Naive thymus-derived CD4-positive, alpha-beta T cell (primary cell): Measurements from ENCODE around the gene NR2C2. TPM values are rescaled to one million over a fixed set of nuclear protein-coding genes. Genes with fewer than 3 reads are reported as not detected.

Experiments used
- ATAC-seq: fragments of 150-1000 bp; cut with Tn5 transposase; 2 replicates; pipeline ENCODE4 v1.10.0; 2021; ENCODE audit warnings: mild to moderate bottlenecking, moderate library complexity
- CTCF ChIA-PET: fragments of 350-600 bp; sonication (Branson Sonifier 250); formaldehyde crosslinking; loops from one replicate; lab custom pipeline; 2021; ENCODE audit warnings: antibody characterized with exemption; lab: Charles Lee
- POLR2A ChIA-PET: fragments of 350-600 bp; sonication (Branson Sonifier 250); formaldehyde crosslinking; loops from one replicate; lab custom pipeline; 2021; ENCODE audit warnings: antibody characterized with exemption, inconsistent platforms; lab: Charles Lee
- DNase-seq, 9 donors: peaks; one replicate each; pipeline versions ENCODE4 v3.0.0 to v3.0.0-alpha.2; 2020 to 2022; ENCODE audit warnings: mixed read lengths in 1 of 9
- H3K27ac ChIP-seq: one replicate; pipeline ENCODE4 v1.7.0; 2013; ENCODE audit warnings: mild to moderate bottlenecking, low read depth, low read length, moderate library complexity
- H3K27me3 ChIP-seq, 2 donors: one replicate each; pipeline ENCODE4 v1.7.0; 2013; ENCODE audit warnings: low read length in 2 of 2, mild to moderate bottlenecking in 2 of 2, moderate library complexity in 2 of 2; ENCODE audit not compliant: control insufficient read depth in 2 of 2, insufficient read depth in 2 of 2
- H3K36me3 ChIP-seq, 3 experiments: 1 replicate in 2 of 3; 2 replicates in 1 of 3; pipeline ENCODE4 v1.7.0; 2013; ENCODE audit warnings: low read length in 3 of 3, mild to moderate bottlenecking in 3 of 3, moderate library complexity in 1 of 3; ENCODE audit not compliant: insufficient read depth in 3 of 3, control insufficient read depth in 2 of 3
- H3K4me1 ChIP-seq, 2 donors: one replicate each; pipeline ENCODE4 v1.7.0; 2013; ENCODE audit warnings: low read length in 2 of 2, mild to moderate bottlenecking in 2 of 2, moderate library complexity in 1 of 2; ENCODE audit not compliant: control insufficient read depth in 2 of 2, insufficient read depth in 2 of 2
- H3K4me3 ChIP-seq: 2 replicates; pipeline ENCODE4 v1.7.0; 2013; ENCODE audit warnings: mild to moderate bottlenecking, low read length
- H3K9me3 ChIP-seq, 3 experiments: 1 replicate in 2 of 3; 2 replicates in 1 of 3; pipeline ENCODE4 v1.7.0; 2013; ENCODE audit warnings: low read length in 3 of 3; ENCODE audit not compliant: control insufficient read depth in 2 of 3
- H3K27ac Mint-ChIP-seq, 9 donors: one replicate each; pipeline ENCODE4 v1.8.0; 2020 to 2022; ENCODE audit warnings: mixed read lengths in 9 of 9, mild to moderate bottlenecking in 8 of 9, moderate library complexity in 5 of 9, inconsistent platforms in 2 of 9
- H3K27me3 Mint-ChIP-seq, 5 donors: one replicate each; pipeline ENCODE4 v1.8.0; 2021 to 2022; ENCODE audit warnings: mixed read lengths in 5 of 5, mild to moderate bottlenecking in 1 of 5
- H3K36me3 Mint-ChIP-seq, 5 donors: one replicate each; pipeline ENCODE4 v1.8.0; 2020 to 2022; ENCODE audit warnings: mixed read lengths in 5 of 5, mild to moderate bottlenecking in 3 of 5, inconsistent platforms in 1 of 5
- H3K4me1 Mint-ChIP-seq, 7 donors: one replicate each; pipeline ENCODE4 v1.8.0; 2020 to 2022; ENCODE audit warnings: mixed read lengths in 7 of 7, mild to moderate bottlenecking in 3 of 7, inconsistent platforms in 1 of 7
- H3K4me3 Mint-ChIP-seq, 10 donors: one replicate each; pipeline ENCODE4 v1.8.0; 2020 to 2022; ENCODE audit warnings: mild to moderate bottlenecking in 10 of 10, mixed read lengths in 10 of 10, moderate library complexity in 6 of 10, inconsistent platforms in 2 of 10
- H3K9me3 Mint-ChIP-seq, 11 donors: one replicate each; pipeline ENCODE4 v1.8.0; 2020 to 2022; ENCODE audit warnings: mixed read lengths in 11 of 11, mild to moderate bottlenecking in 4 of 11, inconsistent platforms in 1 of 11, moderate library complexity in 1 of 11
- intact Hi-C, 2 donors: fragments of 100-400 bp; cut with micrococcal nuclease; formaldehyde crosslinking; loops; one replicate each; pipeline ENCODE4 v1.15.1; 2023
- polyA plus RNA-seq, 2 donors: library from polyadenylated mRNA; unstranded; fragments of 300-500 nt; fragmentation: Illumina TruSeq; gene quantifications; one replicate each; pipeline ENCODE4 v1.2.3, GENCODE V29; 2021
- total RNA-seq, 6 experiments: library from RNA in 5 of 6; stranded (reverse) in 5 of 6; gene quantifications; 1 replicate in 5 of 6; 2 replicates in 1 of 6; pipeline ENCODE4 v1.2.3 and lab custom pipeline; 2021 to 2026

Gene NR2C2
- total and polyA plus RNA-seq, 7 experiments from 2014 or later, result 12.7 to 96.3 (median 55.7) TPM

GRCh38 chr3:15014606-15015328 is 67.4 kb downstream of the NR2C2 start:
- no peaks in the 10 kb centered on the region for H3K4me1 Mint-ChIP-seq
- Histone ChIP-seq H3K4me3 (no peak overlapping the region), H3K4me1 (no peaks in the 10 kb centered on the region), H3K27me3 (no peaks in the 10 kb centered on the region), H3K9me3 (no peaks in the 10 kb centered on the region), H3K27ac (no peak overlapping the region), H3K36me3 (peaks cover 7 to 85% (median 19%) of the 10 kb centered on the region in 3 experiments)
- H3K27me3 Mint-ChIP-seq, result no peaks in the 10 kb centered on the region
- ChIA-PET POLR2A (interaction anchor here (0.5 kb wide), 1 partner anchor 362 kb away, joined by 3 read pairs; no protein-coding TSS in a partner anchor), CTCF (no interaction called here)
- ATAC-seq (no peak), DNase-seq (no peak)
- peaks cover 16 to 67% (median 44%) of the 10 kb centered on the region in 5 donors for H3K36me3 Mint-ChIP-seq
- H3K4me3 Mint-ChIP-seq, result no peak overlapping the region
- H3K27ac Mint-ChIP-seq, result peak overlapping the region in 2 of 9 donors; percentile 33 to 39
- no peaks in the 10 kb centered on the region for H3K9me3 Mint-ChIP-seq
- intact Hi-C loops, result no loop called here

- ChIA-PET POLR2A (no interaction called here), CTCF (no interaction called here)
- Mint-ChIP-seq H3K36me3 (peaks cover 16 to 65% (median 47%) of the 10 kb centered on the region in 5 donors), H3K27me3 (no peaks in the 10 kb centered on the region), H3K9me3 (no peaks in the 10 kb centered on the region), H3K4me1 (no peaks in the 10 kb centered on the region), H3K4me3 (no peak overlapping the region), H3K27ac (no peak overlapping the region)
- peaks cover 7 to 88% (median 21%) of the 10 kb centered on the region in 3 experiments for H3K36me3 ChIP-seq
- H3K27ac ChIP-seq, result no peak overlapping the region
- ATAC-seq, result no peak
- H3K27me3 ChIP-seq, result no peaks in the 10 kb centered on the region
- no peak overlapping the region for H3K4me3 ChIP-seq
- intact Hi-C loops, result no loop called here
- no peak for DNase-seq
- no peaks in the 10 kb centered on the region for H3K9me3 ChIP-seq
- H3K4me1 ChIP-seq, result no peaks in the 10 kb centered on the region
Observed at GRCh38 chr3:15015456-15015855, 68.1 kb downstream of the NR2C2 start.

- no peaks in the 10 kb centered on the region for H3K27me3 ChIP-seq
- no peaks in the 10 kb centered on the region for H3K4me1 ChIP-seq
- no peaks in the 10 kb centered on the region for H3K9me3 ChIP-seq
- Mint-ChIP-seq H3K27ac (peak overlapping the region in 1 of 9 donors; percentile 10), H3K4me1 (no peaks in the 10 kb centered on the region), H3K27me3 (no peaks in the 10 kb centered on the region), H3K4me3 (no peak overlapping the region), H3K9me3 (no peaks in the 10 kb centered on the region), H3K36me3 (peaks cover 16 to 73% (median 42%) of the 10 kb centered on the region in 5 donors)
- intact Hi-C loops, result no loop called here
- CTCF ChIA-PET, result no interaction called here
- POLR2A ChIA-PET, result no interaction called here
- no peak overlapping the region for H3K27ac ChIP-seq
- ATAC-seq (no peak), DNase-seq (no peak)
- H3K36me3 ChIP-seq, result peaks cover 18 to 92% (median 20%) of the 10 kb centered on the region in 3 experiments
- H3K4me3 ChIP-seq, result no peak overlapping the region
Observed at GRCh38 chr3:15017191-15017590, 69.8 kb downstream of the NR2C2 start.

- H3K36me3 Mint-ChIP-seq, result peaks cover 15 to 57% (median 27%) of the 10 kb centered on the region in 5 donors
- no peak overlapping the region for H3K27ac Mint-ChIP-seq
- peaks cover 9 to 82% (median 22%) of the 10 kb centered on the region in 3 experiments for H3K36me3 ChIP-seq
Observed at GRCh38 chr3:15023249-15023648, 75.9 kb downstream of the NR2C2 start.

GRCh38 chr3:15023719-15024118 is 76.3 kb downstream of the NR2C2 start:
- Histone ChIP-seq H3K36me3 (peaks cover 9 to 83% (median 26%) of the 10 kb centered on the region in 3 experiments), H3K4me3 (no peak overlapping the region), H3K27me3 (no peaks in the 10 kb centered on the region), H3K9me3 (no peaks in the 10 kb centered on the region), H3K27ac (no peak overlapping the region), H3K4me1 (no peaks in the 10 kb centered on the region)
- intact Hi-C loops, result no loop called here
- H3K4me3 Mint-ChIP-seq, result no peak overlapping the region
- ATAC-seq (no peak), DNase-seq (no peak)
- peaks cover 15 to 60% (median 28%) of the 10 kb centered on the region in 5 donors for H3K36me3 Mint-ChIP-seq
- POLR2A ChIA-PET, result no interaction called here
- CTCF ChIA-PET, result no interaction called here
- no peak overlapping the region for H3K27ac Mint-ChIP-seq
- H3K27me3 Mint-ChIP-seq, result no peaks in the 10 kb centered on the region
- H3K4me1 Mint-ChIP-seq, result peaks cover 0 to 4% (median 0%) of the 10 kb centered on the region in 7 donors
- H3K9me3 Mint-ChIP-seq, result no peaks in the 10 kb centered on the region

More at GRCh38 chr3:15023249-15023648, 75.9 kb downstream of the NR2C2 start:
- intact Hi-C loops, result no loop called here
- Mint-ChIP-seq H3K27me3 (no peaks in the 10 kb centered on the region), H3K4me3 (no peak overlapping the region), H3K4me1 (peaks cover 0 to 4% (median 0%) of the 10 kb centered on the region in 7 donors), H3K9me3 (no peaks in the 10 kb centered on the region)
- Histone ChIP-seq H3K27me3 (no peaks in the 10 kb centered on the region), H3K4me3 (no peak overlapping the region), H3K27ac (no peak overlapping the region), H3K9me3 (no peaks in the 10 kb centered on the region), H3K4me1 (no peaks in the 10 kb centered on the region)
- no peak for DNase-seq
- CTCF ChIA-PET, result no interaction called here
- no peak for ATAC-seq
- POLR2A ChIA-PET, result no interaction called here

GRCh38 chr3:15029625-15030024 is 82.2 kb downstream of the NR2C2 start:
- Mint-ChIP-seq H3K27ac (peak overlapping the region in 2 of 9 donors; percentile 55 to 61), H3K4me3 (no peak overlapping the region), H3K4me1 (peaks cover 0 to 3% (median 0%) of the 10 kb centered on the region in 7 donors), H3K9me3 (peaks cover 0 to 1% (median 0%) of the 10 kb centered on the region in 11 donors), H3K27me3 (no peaks in the 10 kb centered on the region), H3K36me3 (peaks cover 15 to 65% (median 34%) of the 10 kb centered on the region in 5 donors)
- Histone ChIP-seq H3K27me3 (no peaks in the 10 kb centered on the region), H3K4me1 (no peaks in the 10 kb centered on the region), H3K9me3 (no peaks in the 10 kb centered on the region), H3K27ac (no peak overlapping the region), H3K36me3 (peaks cover 11 to 83% (median 13%) of the 10 kb centered on the region in 3 experiments), H3K4me3 (no peak overlapping the region)
- ChIA-PET CTCF (interaction anchor here (0.7 kb wide), 1 partner anchor 8 kb away, joined by 3 read pairs; no protein-coding TSS in a partner anchor), POLR2A (interaction anchor here (0.6 kb wide), 1 partner anchor 37 kb away, joined by 3 read pairs; no protein-coding TSS in a partner anchor)
- no peak for ATAC-seq
- DNase-seq, result no peak
- intact Hi-C loops, result loop anchor here in 1 of 2 donors (5.0 kb wide), 1 partner anchor 102 kb away; no protein-coding TSS in a partner anchor
